SIG-M5 treated with dmso at 0.1 percent for 504 hours (cell line): ENCODE results near the gene CYP4B1.
"Not testable (repeated sequence)": the region's sequence is repeated elsewhere in the genome, so short reads cannot be mapped to it uniquely, and the experiment has no call there.

Source experiments
- DNase-seq: peaks from one replicate; lab custom pipeline; 2025; ENCODE audit not compliant: unreplicated experiment; lab: John Stamatoyannopoulos, UW

CYP4B1 gene

GRCh38 chr1:46813858-46814396 is 15.1 kb downstream of the CYP4B1 start:
- no peak for DNase-seq

GRCh38 chr1:46815133-46815532 is 16.3 kb downstream of the CYP4B1 start:
- DNase-seq: no peak

GRCh38 chr1:46816930-46817329 is 18.1 kb downstream of the CYP4B1 start:
- DNase-seq: no peak

GRCh38 chr1:46817814-46818213 is 19.0 kb downstream of the CYP4B1 start:
- DNase-seq: no peak

DNA sequence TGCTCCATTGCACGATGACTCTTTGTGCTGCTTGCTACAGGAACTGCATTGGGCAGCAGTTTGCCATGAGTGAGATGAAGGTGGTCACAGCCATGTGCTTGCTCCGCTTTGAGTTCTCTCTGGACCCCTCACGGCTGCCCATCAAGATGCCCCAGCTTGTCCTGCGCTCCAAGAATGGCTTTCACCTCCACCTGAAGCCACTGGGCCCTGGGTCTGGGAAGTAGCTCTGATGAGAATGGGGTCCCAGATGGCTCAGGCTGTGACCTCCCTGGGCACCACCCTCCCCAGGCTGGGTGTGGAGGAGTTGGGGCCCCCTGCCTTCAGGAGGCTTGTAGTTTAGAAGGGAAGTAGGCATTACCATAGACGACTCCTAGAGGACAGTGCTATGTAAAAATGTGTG is 19.7 kb downstream of the CYP4B1 start:
- DNase-seq: no peak

DNA sequence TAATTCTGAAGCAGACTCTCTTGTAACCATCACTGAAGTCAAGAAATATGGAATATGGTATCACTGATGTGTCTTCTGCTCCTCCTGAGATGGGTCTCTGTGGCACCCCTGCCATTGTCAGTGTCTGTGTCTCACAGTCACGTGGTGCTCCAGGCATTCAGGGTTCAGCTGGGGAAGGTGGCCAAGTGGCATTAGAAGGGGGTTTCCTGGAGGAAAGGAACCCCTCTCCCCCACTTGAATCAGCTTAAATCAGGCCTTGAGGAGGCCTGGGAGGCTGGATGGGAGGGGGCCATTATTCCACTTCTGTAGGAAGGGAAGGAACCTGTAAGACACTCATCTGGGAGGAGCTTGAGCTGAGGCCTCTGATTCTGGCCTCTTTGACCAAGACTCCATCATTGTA is 20.5 kb downstream of the CYP4B1 start:
- no peak for DNase-seq

DNA sequence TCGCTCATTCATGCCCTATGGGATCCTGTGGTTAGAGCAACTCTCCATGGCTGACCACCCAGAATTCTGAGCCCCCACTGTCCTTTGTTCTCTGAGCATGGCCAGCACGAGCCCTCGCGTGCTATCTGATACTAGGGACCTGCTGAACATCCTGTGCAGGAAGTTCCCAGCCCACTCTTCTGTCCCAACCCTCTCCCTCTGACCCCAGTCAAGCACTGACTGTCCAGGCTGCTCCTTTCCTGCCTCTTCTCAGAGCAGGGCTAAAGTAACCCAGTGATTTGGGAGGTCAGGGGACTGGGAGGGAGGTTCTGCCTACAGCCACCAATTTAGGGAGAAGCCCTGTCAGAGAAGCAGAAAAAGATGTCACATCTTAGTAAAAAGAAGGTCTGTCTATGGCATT is 21.2 kb downstream of the CYP4B1 start:
- DNase-seq: no peak

DNA sequence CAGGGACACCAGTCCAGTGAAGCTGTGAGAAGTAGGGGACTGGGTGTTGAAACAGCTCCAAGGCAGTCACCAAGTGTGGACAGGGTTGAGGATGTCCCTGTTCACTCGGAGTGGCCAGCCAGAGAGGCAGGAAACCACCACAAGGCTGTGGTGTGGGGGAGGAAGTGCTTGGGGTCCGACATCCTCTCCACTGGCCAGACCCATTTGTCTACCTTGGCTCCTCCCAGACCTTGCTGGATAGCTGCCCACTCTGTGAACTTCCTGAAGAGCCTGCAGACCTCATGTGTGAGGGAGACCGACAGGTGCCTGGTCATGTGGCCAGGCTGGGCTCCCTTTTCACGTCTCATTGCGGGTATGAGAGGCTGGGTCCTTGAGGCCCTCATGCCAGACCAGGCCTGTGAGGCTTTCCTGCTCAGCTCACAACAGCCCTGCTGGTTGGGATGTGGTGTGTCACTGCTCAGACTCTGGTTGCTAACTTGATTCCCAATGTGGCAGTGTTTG is 21.8 kb downstream of the CYP4B1 start:
- DNase-seq: no peak

DNA sequence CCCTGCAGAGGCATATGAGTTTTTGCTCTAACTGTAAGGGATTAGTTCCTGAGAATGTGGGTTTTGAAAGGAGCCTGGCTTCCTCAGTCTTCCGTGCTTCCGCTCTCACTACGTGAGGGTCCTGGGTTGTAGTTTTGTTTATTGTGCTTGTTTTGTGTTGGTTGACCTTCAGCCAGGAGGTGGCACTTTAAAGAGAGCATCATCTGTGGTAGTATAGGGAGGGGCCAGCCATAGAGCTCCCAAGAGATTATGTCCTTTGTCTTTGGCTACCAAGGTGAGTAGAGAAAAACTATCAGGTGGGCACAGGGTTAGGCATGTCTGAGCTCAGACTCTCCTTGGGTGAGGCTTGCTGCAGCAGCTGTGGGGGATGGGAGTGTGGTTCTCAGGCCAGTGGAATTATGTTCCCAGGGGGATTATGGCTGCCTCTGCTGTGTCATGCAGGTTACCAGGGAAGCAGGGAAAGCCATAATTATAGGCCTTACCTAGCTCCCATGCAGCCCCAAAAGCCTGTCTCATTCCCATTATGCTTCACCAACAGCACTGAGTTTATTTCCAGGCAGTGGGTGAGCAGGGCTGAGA is 23.5 kb downstream of the CYP4B1 start:
- DNase-seq: no peak

DNA sequence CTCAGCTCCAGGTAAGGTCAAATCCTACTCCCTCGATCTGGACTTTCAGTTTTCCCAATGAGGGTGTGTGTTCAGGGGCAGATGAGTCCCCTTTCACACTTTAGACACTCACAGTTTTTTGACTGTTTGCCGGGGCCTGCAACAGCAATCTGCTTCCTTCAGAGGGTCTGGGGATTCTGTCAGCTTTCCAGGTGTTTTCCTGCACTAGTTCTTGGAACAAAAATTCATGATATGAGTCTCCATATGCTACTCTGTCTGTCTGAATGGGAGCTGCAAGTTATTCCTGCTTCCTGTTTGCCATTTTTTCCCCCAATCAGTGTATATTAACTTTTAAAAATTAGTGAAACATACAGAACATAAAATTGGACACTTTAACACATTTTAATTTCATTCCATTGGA is 24.3 kb downstream of the CYP4B1 start:
- DNase-seq: no peak

- not testable (repeated sequence) for DNase-seq
Measured at GRCh38 chr1:46826892-46827291, 28.0 kb downstream of the CYP4B1 start.

DNA sequence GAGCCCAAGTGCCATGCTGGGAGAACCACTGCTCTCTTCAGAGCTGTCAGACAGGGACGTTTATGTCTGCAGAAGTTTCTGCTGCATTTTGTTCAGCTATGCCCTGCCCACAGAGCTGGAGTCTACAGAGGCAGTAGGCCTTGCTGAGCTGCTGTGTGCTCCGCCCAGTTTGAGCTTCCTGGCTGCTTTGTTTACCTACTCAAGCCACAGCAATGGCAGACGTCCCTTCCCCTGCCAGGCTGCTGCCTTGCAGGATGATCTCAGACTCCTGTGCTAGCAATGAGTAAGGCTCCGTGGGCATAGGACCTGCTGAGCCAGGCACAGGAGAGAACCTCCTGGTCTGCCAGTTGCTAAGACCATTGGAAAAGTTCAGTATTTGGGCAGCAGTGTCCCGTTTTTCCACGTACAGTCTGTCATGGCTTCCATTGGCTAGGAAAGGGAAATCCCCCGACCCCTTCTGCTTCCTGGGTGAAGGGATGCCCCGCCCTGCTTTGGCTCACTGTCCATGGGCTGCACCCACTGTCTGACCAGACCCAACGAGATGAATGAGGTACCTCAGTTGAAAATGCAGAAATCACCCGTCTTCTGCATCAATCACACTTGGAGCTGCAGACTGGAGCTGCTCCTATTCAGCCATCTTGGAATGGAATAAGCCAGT is 31.9 kb downstream of the CYP4B1 start:
- no peak for DNase-seq

DNA sequence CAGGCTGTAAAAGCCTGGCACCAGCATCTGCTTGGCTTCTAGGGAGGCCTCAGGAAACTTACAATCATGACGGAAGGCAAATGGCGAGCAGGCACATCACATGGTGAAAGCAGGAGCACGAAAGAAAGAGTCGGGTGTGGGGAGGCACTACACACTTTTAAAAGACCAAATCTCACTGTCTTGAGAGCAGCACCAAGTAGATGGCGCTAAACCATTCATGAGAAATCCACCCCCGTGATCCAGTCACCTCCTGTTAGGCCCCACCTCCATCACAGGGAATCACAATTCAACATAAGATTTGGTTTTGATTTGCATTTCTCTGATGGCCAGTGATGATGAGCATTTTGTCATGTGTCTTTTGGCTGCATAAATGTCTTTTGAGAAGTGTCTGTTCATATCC is 36.6 kb downstream of the CYP4B1 start:
- DNase-seq: not testable (repeated sequence)

DNA sequence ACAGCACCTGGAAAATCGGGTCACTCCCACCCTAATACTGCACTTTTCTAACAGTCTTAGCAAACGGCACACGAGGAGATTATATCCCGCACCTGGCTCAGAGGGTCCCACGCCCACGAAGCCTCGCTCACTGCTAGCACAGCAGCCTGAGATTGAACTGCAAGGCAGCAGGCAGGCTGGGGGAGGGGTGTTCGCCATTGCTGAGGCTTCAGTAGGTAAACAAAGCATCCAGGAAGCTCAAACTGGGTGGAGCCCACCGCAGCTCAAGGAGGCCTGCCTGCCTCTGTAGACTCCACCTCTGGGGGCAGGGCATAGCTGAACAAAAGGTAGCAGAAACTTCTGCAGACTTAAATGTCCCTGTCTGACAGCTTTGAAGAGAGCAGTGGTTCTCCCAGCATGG is 47.5 kb downstream of the CYP4B1 start:
- not testable (repeated sequence) for DNase-seq

GRCh38 chr1:46857660-46858065 is 58.8 kb downstream of the CYP4B1 start:
- DNase-seq: not testable (repeated sequence)

GRCh38 chr1:46862348-46862747 is 63.5 kb downstream of the CYP4B1 start:
- no peak for DNase-seq
